Neural progenitor cell (in vitro differentiated cells): ENCODE measurements around the gene SH3BP5. TPM values are rescaled to one million over a fixed set of nuclear protein-coding genes. Genes with fewer than 3 reads are reported as not detected.

Experiments used
- DNase-seq: peaks from one replicate; pipeline ENCODE4 v3.0.0-alpha.2; 2016; ENCODE audit warnings: low spot score
- H2AFZ ChIP-seq: fragments of 200-600 bp; sonication (generic); replicated peaks from 2 replicates; pipeline ENCODE4 v1.6.1; 2016; ENCODE audit warnings: antibody characterized with exemption
- H3F3A ChIP-seq: fragments of 200-600 bp; sonication (generic); 2 replicates; pipeline ENCODE4 v1.6.1; 2016; ENCODE audit warnings: antibody characterized with exemption, low read depth
- H3K27ac ChIP-seq: fragments of 200-600 bp; sonication (generic); 2 replicates; pipeline ENCODE4 v1.5.1; 2016; ENCODE audit warnings: mild to moderate bottlenecking
- H3K27me3 ChIP-seq: fragments of 200-600 bp; sonication (generic); 2 replicates; pipeline ENCODE4 v1.6.1; 2016; ENCODE audit warnings: mild to moderate bottlenecking, moderate library complexity
- H3K36me3 ChIP-seq: fragments of 200-600 bp; sonication (generic); 2 replicates; pipeline ENCODE4 v1.5.1; 2016
- H3K4me1 ChIP-seq: fragments of 200-600 bp; sonication (generic); 2 replicates; pipeline ENCODE4 v1.6.1; 2016; ENCODE audit warnings: mixed run types
- H3K4me2 ChIP-seq: fragments of 200-600 bp; sonication (generic); 2 replicates; pipeline ENCODE4 v1.6.1; 2016
- H3K4me3 ChIP-seq: fragments of 200-600 bp; sonication (generic); 2 replicates; pipeline ENCODE4 v1.5.1; 2016
- H3K79me2 ChIP-seq: fragments of 200-600 bp; sonication (generic); 2 replicates; pipeline ENCODE4 v1.6.1; 2016; ENCODE audit warnings: low read depth
- H3K9ac ChIP-seq: fragments of 200-600 bp; sonication (generic); 2 replicates; pipeline ENCODE4 v1.6.1; 2016
- H3K9me3 ChIP-seq: fragments of 200-600 bp; sonication (generic); 2 replicates; pipeline ENCODE4 v1.5.1; 2016; ENCODE audit warnings: low read depth
- H4K20me1 ChIP-seq: fragments of 200-600 bp; sonication (generic); 2 replicates; pipeline ENCODE4 v1.6.1; 2016; ENCODE audit warnings: low read depth
- H3K27ac Mint-ChIP-seq: 3 replicates; pipeline ENCODE4 v1.8.0; 2021; ENCODE audit warnings: mixed read lengths
- H3K27me3 Mint-ChIP-seq: 2 replicates; pipeline ENCODE4 v1.8.0; 2022; ENCODE audit warnings: low read depth, mild to moderate bottlenecking, inconsistent platforms, moderate library complexity, mixed read lengths; ENCODE audit not compliant: insufficient read depth
- H3K36me3 Mint-ChIP-seq: 3 replicates; pipeline ENCODE4 v1.8.0; 2021; ENCODE audit warnings: mixed read lengths
- H3K4me1 Mint-ChIP-seq: 3 replicates; pipeline ENCODE4 v1.8.0; 2021; ENCODE audit warnings: mixed read lengths
- H3K4me3 Mint-ChIP-seq: 3 replicates; pipeline ENCODE4 v1.8.0; 2021; ENCODE audit warnings: mild to moderate bottlenecking, moderate library complexity, mixed read lengths
- H3K9me3 Mint-ChIP-seq: 3 replicates; pipeline ENCODE4 v1.8.0; 2020; ENCODE audit warnings: mixed read lengths
- EZH2 ChIP-seq: fragments of 200-600 bp; sonication (generic); IDR thresholded peaks from 2 replicates; pipeline ENCODE4 v1.6.1; 2017; ENCODE audit warnings: antibody characterized with exemption, mild to moderate bottlenecking, moderate library complexity
- EZH2phosphoT487 ChIP-seq: fragments of 200-600 bp; sonication (generic); IDR thresholded peaks from 2 replicates; pipeline ENCODE4 v1.6.1; 2017; ENCODE audit warnings: antibody characterized with exemption
- total RNA-seq: library from RNA; depleted of rRNA; stranded (reverse); fragments of >200 nt; gene quantifications from 2 replicates; pipeline ENCODE4 v1.2.3, GENCODE V29; 2015; ENCODE audit warnings: low replicate concordance
- TF ChIP-seq, protein P1 (sequence below): fragments of 200-600 bp; sonication (generic); IDR thresholded peaks from 2 replicates; pipeline ENCODE4 v1.5.1; 2017; ENCODE audit warnings: antibody characterized with exemption, mild to moderate bottlenecking

The SH3BP5 gene
- total RNA-seq, 1 donor from 2014 or later, result 11.2 TPM

DNA sequence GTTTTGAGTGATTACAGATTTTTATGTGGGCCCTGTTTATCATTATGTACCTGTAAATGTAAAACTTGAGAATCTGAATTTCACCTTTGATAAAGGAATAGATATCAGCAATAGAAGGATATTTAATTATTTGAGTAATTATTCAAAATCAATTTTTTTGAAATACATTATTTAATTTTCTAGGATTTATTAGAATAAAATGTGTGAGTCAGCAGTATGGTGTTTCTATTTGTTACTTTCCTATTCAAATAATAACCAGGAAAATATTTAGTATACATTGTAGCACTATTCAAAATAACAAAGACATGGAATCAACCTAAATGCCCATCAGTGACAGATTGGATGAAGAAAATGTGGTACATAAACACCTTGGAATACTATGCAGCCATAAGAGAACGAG, 104.2 kb downstream of the SH3BP5 start:
- H3K9me3 Mint-ChIP-seq, result no peaks in the 10 kb centered on the region
- Histone ChIP-seq H3K4me2 (no peak overlapping the region), H3K4me1 (no peaks in the 10 kb centered on the region), H3K9ac (no peak overlapping the region), H2AFZ (no peak overlapping the region), H3K27me3 (no peaks in the 10 kb centered on the region), H4K20me1 (no peaks in the 10 kb centered on the region), H3K9me3 (no peaks in the 10 kb centered on the region), H3K36me3 (peaks cover 17% of the 10 kb centered on the region), H3K79me2 (no peaks in the 10 kb centered on the region), H3K27ac (no peak overlapping the region), H3K4me3 (no peak overlapping the region), H3F3A (no peaks in the 10 kb centered on the region)
- DNase-seq, result no peak
- no peak for TF ChIP-seq EZH2
- no peak for TF ChIP-seq EZH2phosphoT487
- TF ChIP-seq, protein P1, sequence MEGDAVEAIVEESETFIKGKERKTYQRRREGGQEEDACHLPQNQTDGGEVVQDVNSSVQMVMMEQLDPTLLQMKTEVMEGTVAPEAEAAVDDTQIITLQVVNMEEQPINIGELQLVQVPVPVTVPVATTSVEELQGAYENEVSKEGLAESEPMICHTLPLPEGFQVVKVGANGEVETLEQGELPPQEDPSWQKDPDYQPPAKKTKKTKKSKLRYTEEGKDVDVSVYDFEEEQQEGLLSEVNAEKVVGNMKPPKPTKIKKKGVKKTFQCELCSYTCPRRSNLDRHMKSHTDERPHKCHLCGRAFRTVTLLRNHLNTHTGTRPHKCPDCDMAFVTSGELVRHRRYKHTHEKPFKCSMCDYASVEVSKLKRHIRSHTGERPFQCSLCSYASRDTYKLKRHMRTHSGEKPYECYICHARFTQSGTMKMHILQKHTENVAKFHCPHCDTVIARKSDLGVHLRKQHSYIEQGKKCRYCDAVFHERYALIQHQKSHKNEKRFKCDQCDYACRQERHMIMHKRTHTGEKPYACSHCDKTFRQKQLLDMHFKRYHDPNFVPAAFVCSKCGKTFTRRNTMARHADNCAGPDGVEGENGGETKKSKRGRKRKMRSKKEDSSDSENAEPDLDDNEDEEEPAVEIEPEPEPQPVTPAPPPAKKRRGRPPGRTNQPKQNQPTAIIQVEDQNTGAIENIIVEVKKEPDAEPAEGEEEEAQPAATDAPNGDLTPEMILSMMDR, result no peak
- H3K4me1 Mint-ChIP-seq, result no peaks in the 10 kb centered on the region
- H3K27me3 Mint-ChIP-seq, result peaks cover 4% of the 10 kb centered on the region
- H3K36me3 Mint-ChIP-seq, result peaks cover 7% of the 10 kb centered on the region
- no peak overlapping the region for H3K4me3 Mint-ChIP-seq
- no peak overlapping the region for H3K27ac Mint-ChIP-seq

DNA sequence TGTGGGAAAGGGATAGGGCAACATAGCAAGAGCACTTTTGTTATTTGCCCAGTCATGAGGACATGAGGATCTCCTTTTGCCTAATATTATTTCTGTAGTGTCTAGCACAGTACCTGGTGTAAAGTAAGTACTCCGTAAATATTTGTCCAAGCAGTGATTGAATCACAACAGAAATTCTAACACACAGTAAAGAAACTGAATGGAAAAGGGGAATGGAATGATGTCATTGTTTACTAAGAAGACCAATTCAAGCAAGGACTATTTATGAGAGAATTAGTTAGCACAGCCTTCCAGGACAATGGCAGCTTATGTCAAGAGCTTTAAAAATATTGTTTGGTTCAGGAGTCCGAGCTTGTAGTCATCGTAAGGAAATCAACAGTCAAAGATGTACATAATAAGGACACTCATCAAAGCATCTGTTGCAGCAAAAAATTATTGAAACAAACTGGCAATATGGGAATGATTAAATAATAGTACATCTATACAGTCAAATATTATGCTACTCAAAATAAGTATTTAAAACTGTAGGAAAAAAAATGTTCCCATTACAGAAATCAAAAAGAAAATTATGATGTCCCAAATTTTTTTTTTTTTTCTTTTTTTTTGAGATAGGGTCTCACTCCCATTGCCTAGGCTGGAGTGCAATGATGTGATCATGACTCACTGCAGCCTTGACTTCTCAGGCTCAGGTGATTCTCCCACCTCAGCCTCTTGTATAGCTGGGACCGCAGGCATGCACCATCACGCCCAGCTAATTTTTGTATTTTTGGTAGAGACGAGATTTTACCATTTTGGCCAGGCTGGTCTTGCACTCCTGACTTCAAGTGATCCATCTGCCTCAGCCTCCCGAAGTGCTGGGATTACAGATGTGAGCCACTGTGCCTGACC, 108.5 kb downstream of the SH3BP5 start:
- Mint-ChIP-seq H3K4me1 (no peaks in the 10 kb centered on the region), H3K9me3 (no peaks in the 10 kb centered on the region), H3K27me3 (no peaks in the 10 kb centered on the region), H3K27ac (no peak overlapping the region), H3K4me3 (no peak overlapping the region), H3K36me3 (peaks cover 15% of the 10 kb centered on the region)
- Histone ChIP-seq H4K20me1 (no peaks in the 10 kb centered on the region), H3K27ac (no peak overlapping the region), H3K4me3 (no peak overlapping the region), H3F3A (peaks cover 3% of the 10 kb centered on the region), H3K36me3 (peaks cover 6% of the 10 kb centered on the region), H3K9me3 (no peaks in the 10 kb centered on the region), H3K4me2 (no peak overlapping the region), H2AFZ (no peak overlapping the region), H3K9ac (no peak overlapping the region), H3K27me3 (no peaks in the 10 kb centered on the region), H3K79me2 (no peaks in the 10 kb centered on the region), H3K4me1 (no peaks in the 10 kb centered on the region)
- TF ChIP-seq, protein P1, result no peak
- TF ChIP-seq EZH2phosphoT487, result no peak
- no peak for TF ChIP-seq EZH2
- DNase-seq, result no peak

DNA sequence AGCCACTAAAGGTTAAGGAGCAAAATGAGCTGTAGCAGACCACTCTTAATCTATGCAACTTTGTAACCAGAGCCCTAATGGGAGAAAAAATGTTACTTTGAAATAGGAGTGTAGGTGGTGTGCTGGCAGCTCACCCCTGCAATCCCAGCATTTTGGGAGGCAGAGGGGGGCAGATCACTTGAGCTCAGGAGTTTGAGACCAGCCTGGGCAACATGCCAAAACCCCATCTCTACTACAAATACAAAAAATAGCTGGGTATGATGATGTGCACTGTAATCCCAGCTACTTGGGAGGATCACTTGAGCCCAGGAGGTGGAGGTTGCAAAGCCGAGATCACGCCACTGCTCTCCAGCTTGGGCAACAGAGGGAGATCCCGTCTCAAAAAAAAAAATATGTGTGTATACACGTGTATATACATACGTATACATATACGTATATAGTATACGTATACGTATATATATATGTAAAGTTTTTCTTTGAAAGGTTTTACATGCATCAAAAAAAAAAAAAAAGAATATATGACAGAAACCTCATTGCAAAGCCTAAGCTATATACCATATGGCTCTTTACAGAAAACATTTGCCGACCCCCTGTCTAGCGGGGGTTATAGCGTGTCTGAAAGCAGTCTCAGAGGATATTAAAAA, 110.7 kb downstream of the SH3BP5 start:
- Histone ChIP-seq H3K4me1 (no peaks in the 10 kb centered on the region), H3K9me3 (no peaks in the 10 kb centered on the region), H3K27me3 (no peaks in the 10 kb centered on the region), H3K36me3 (peaks cover 16% of the 10 kb centered on the region), H3F3A (peaks cover 3% of the 10 kb centered on the region), H3K79me2 (no peaks in the 10 kb centered on the region), H3K4me3 (no peak overlapping the region), H3K27ac (no peak overlapping the region), H2AFZ (no peak overlapping the region), H3K9ac (no peak overlapping the region), H4K20me1 (no peaks in the 10 kb centered on the region), H3K4me2 (no peak overlapping the region)
- Mint-ChIP-seq H3K9me3 (no peaks in the 10 kb centered on the region), H3K4me1 (no peaks in the 10 kb centered on the region), H3K36me3 (peaks cover 18% of the 10 kb centered on the region), H3K27ac (no peak overlapping the region), H3K4me3 (no peak overlapping the region), H3K27me3 (no peaks in the 10 kb centered on the region)
- DNase-seq, result no peak
- no peak for TF ChIP-seq EZH2
- TF ChIP-seq, protein P1, result no peak
